Right forelimb (tissue), 1 donor: ENCODE measurements around the gene RAD51AP1.
A peak's percentile ranks its signal among the peaks of the same experiment; 100 is the strongest.
"Not testable (repeated sequence)": the region's sequence is repeated elsewhere in the genome, so short reads cannot be mapped to it uniquely, and the experiment has no call there.

Source experiments
- DNase-seq: peaks from one replicate; pipeline ENCODE4 v3.0.0-alpha.2; 2018

RAD51AP1 gene

GRCh38 chr12:4538207-4539160 is at the start of gene RAD51AP1:
TSS of gene RAD51AP1 (plus strand) at chr12:4538890. CDS start at chr12:4538940, 50 bp downstream.
- DNase-seq: peak; percentile 95

GRCh38 chr12:4489556-4489955 is 49.1 kb upstream of the RAD51AP1 start:
- DNase-seq: no peak

- no peak for DNase-seq
Measured at GRCh38 chr12:4490973-4491372, 47.7 kb upstream of the RAD51AP1 start.

DNA sequence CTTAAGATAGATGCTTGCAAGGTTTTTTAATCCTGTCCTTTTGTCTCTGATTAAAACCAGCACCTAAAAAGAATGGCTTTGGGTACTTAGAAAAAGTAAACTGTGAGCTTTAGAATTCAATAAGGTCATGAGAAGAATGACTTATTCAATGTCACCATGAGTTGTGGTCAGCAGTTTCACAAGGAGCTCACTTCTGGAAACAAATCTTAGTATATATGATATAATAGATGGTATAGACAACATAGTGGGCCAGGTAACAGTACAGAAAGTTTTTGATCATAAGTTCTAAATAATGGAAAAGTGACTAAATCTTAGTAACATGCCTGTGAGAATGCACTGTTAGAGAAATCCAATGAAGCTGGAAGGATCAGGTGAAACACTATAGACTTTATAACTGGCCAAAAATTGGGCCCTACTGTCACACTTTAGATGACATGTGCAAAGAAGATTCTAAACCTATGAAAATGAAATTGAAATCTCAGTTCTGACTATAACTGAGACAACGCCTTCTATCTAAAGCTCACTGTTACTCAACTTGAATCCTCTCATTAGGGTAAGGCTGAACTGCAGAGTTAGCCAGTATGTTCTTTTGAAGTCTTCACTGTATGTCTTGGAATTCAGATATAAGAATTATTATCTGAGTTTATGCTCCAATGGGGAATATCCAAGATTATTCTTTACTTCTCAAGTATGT is 42.4 kb upstream of the RAD51AP1 start:
- DNase-seq: no peak

DNA sequence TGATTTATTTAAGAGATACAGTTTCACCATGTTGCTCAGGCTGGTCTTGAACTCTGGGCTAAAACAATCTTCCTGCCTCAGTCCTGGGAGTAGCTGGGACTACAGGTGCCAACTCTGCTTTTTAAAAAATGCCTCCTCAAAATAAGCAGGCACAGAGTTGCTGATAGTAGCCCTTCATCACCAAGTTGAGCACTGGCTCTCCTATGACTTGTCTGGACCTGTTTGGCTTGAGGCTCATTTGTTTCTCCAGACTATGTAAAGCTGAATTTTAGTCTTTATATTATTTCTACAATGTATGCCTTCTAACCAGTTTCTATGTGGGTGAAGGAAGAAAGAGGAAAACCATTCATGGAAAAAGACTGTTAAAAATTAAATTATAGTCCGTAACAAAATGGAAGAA is 39.5 kb upstream of the RAD51AP1 start:
- DNase-seq: no peak

DNA sequence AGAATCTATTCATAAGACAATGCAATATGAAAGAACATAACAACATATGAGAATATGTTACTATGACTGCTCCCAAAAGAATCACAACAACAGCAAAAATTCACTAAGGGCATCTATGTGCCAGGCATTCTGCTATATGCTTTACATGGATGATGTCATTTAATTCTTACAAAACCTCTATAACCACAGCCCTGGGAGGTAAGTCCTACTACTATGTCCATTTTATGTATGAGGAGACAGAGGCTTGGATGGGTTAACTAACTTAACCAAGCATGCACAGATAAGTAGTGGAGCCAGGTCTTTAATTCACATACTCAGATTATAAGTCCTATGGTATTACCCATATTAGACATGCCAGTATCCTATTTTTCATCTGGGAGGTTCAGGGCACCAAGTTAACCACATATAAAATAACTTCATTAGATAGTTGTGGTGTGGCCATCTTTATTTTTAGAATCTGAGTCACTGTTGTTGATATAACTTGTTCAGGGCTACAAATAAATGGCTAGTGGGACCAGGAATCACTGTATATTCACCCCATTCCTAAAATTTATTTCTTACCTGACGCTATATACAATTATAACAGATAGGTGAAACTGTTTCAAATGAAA is 33.2 kb upstream of the RAD51AP1 start:
- DNase-seq: no peak

- DNase-seq: no peak
Measured at GRCh38 chr12:4506430-4506829, 32.3 kb upstream of the RAD51AP1 start.

GRCh38 chr12:4506870-4507269 is 31.8 kb upstream of the RAD51AP1 start:
- no peak for DNase-seq

- not testable (repeated sequence) for DNase-seq
Measured at GRCh38 chr12:4508503-4508902, 30.2 kb upstream of the RAD51AP1 start.

DNA sequence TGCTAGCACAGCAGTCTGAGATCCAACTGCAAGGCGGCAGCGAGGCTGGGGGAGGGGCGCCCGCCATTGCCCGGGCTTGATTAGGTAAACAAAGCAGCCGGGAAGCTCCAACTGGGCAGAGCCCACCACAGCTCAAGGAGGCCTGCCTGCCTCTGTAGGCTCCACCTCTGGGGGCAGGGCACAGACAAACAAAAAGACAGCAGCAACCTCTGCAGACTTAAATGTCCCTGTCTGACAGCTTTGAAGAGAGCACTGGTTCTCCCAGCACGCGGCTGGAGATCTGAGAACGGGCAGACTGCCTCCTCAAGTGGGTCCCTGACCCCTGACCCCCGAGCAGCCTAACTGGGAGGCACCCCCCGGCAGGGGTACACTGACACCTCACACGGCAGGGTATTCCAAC is 29.4 kb upstream of the RAD51AP1 start:
- not testable (repeated sequence) for DNase-seq

DNA sequence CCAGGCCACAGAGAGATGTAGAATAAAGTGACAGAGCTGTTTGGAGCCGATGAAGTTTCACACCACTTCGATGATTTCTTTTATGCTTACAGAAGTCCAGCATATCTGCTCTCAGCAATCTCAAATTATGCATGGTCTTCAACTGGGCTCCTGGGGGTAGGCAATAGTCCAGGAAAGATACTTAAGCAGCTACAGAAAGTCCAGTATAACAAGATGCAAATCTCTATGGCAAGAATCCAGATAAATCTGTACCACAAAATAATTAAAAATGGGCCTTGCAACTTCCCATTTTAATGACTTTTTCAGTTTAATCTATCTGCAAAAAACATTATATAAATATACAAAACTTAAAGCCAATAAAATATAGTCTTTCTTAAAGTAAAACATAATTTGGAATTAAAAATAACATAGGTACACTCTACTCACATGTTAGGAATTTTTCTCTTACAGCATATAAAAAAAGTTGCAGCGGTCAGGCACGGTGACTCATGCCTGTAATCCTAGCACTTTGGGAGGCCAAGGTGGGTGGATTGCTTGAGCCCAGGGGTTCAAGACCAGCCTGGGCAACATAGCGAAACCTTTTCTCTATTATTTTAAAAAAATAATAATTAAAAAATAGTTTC is 20.5 kb upstream of the RAD51AP1 start:
- DNase-seq: no peak

DNA sequence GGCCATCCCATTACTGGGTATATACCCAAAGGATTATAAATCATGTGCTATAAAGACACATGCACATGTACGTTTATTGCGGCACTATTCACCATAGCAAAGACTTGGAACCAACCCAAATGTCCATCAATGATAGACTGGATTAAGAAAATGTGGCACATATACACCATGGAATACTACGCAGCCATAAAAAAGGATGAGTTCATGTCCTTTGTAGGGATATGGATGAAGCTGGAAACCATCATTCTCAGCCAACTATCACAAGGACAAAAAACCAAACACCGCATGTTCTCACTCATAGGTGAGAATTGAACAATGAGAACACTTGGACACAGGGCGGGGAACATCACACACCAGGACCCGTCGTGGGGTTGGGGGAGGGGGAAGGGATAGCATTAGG is 15.2 kb upstream of the RAD51AP1 start:
- DNase-seq: not testable (repeated sequence)

GRCh38 chr12:4526923-4527546 is 11.7 kb upstream of the RAD51AP1 start:
- DNase-seq: no peak

GRCh38 chr12:4530160-4530559 is 8.5 kb upstream of the RAD51AP1 start:
- DNase-seq: no peak

DNA sequence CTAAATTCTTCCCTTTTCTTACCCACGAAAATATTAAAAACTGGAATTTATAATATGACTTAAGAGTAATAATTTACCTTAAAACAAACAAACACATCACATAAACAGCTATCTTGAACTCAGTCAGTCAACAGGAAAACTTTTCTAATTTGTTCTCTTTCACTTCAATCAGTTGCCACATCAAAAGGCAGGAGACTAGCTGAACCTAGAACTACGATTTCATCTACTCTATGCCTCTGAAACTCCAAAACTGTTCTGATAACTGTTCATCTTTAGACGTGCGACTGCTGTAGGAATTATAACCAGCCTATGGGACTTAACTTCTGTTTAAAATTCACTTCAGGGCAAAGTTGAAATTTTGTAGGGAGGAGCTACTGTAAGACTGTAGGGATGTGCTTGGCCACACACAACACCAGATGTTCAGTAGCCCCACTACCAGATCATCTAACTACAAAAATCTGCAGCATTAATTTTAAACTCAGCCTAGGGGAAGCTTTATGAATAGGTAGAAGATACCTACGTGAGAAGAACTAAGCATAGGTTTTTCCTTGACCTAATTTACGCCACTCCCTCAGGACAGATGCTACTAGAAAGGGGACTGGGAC is 7.6 kb upstream of the RAD51AP1 start:
- DNase-seq: no peak

GRCh38 chr12:4535092-4535491 is 3.6 kb upstream of the RAD51AP1 start:
- DNase-seq: no peak

- DNase-seq: no peak
Measured at GRCh38 chr12:4535871-4536270, 2.8 kb upstream of the RAD51AP1 start.

DNA sequence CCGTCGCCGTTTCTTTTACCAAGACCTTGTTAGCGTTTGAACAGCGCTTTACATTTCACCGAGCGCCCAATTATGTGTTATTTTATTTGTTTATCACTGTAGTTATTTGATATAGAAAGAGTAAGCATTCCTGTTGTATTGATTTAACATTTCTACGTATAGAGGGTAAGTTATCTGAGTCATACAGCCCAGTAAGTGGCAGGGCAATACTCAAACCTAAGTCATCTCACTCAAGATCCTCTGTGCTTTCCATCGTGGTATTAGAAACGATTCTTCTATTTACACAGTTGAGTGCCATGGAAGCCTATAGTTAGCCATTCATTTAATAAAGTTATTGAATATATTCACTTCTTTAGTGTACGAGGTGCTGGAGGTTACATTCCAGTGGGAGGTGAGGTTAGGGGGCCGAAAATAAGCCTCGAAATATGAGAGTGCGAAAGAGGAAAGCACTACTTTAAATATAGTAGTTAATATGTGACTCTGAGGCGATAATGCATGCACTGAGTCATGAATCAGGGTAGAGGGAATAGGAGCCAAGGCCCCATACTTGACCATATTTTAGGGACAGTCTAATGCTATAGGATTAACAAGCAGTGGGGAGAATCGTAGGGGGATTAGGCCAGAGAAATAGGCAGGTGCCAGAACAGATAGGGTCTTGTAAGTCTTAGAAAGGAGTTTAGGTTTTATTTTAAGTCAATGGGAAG is 629 bp downstream of the RAD51AP1 start:
- no peak for DNase-seq

- DNase-seq: no peak
Measured at GRCh38 chr12:4540170-4540569, 1.5 kb downstream of the RAD51AP1 start.

DNA sequence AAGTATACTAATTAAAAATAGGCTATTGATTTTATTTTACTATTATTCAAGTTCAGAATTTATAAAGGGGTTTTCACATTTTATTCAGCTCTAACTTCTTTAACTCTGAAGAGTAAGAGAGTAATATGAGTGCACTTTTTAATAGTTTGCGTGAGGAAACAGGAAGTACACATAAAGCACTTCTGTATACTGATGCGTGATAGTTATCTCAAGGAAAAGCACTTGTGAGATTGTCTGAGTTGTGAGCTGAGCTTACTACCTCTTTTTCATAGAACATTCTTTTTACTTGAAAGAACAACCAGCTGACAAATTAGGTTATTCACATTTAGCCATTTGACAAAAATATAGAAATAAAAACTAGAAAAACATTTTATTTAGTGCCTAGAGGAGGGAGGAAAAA is 1.9 kb downstream of the RAD51AP1 start:
- DNase-seq: no peak

DNA sequence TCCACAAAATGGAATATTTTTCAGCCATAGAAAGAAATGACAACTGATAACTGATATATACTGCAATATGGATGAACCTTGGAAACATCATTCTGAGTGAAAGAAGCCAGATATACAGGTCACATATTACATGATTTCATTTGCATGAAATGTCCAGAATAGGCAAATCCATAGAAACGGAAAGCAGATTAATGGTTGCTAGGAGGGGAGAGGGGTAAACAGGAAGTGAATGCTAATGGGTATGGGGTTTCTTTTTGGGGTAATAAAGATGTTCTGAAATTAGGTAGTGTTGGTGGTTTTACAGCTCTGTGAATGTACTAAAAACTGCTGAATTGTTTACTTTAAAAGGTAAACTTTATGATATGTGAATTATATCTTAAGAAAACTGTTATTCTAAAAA is 6.5 kb downstream of the RAD51AP1 start:
- no peak for DNase-seq

DNA sequence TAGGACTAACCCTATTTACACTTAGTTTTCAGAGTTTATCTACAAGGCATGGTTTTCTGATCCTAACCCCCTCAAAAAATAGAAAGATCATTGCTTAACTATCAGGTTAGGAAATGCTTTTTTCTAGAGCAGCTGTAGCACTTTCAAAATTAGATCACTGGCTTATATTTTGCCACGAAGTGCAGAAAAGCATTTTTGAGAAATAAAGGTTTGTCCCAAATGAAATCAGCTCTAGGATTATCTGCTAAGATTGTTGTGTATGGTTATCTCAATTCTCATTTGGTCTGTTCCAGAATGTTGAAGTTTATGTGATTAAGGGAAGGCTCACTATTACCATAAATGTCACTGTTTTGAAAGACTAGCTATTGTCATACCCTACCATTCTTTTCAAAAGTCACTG is 13.5 kb downstream of the RAD51AP1 start:
- DNase-seq: no peak
